Kidney epithelial cell (primary cell): ENCODE measurements around the gene TIGIT. TPM values are rescaled to one million over a fixed set of nuclear protein-coding genes. Genes with fewer than 3 reads are reported as not detected.
A peak's percentile ranks its signal among the peaks of the same experiment; 100 is the strongest.

Source experiments
- DNase-seq: peaks from one replicate; pipeline ENCODE4 v3.0.0-alpha.2; 2010; ENCODE audit warnings: low read depth
- H3K27me3 ChIP-seq: 2 replicates; pipeline ENCODE4 v1.6.0; 2011; ENCODE audit warnings: low read length; ENCODE audit not compliant: control insufficient read depth, insufficient read depth
- H3K36me3 ChIP-seq: 2 replicates; pipeline ENCODE4 v1.5.1; 2011; ENCODE audit warnings: low read length; ENCODE audit not compliant: control insufficient read depth, insufficient read depth
- H3K4me3 ChIP-seq: 2 replicates; pipeline ENCODE4 v1.5.1; 2011; ENCODE audit warnings: low read depth, mild to moderate bottlenecking, control low read depth, low read length
- CTCF ChIP-seq: IDR thresholded peaks from 2 replicates; pipeline ENCODE4 v1.5.1; 2011; ENCODE audit warnings: mild to moderate bottlenecking, moderate library complexity, low read length, control low read depth, inconsistent platforms; ENCODE audit not compliant: insufficient read depth, poor library complexity, severe bottlenecking
- total RNA-seq: library from RNA; depleted of rRNA; stranded (reverse); fragments of >200 nt; gene quantifications from 2 replicates; pipeline ENCODE4 v1.2.3, GENCODE V29; 2015

The TIGIT gene
- total RNA-seq, 1 donor from 2014 or later = not detected

GRCh38 chr3:114290911-114291901 is 2.6 kb upstream of the TIGIT start:
- no peaks in the 10 kb centered on the region for H3K27me3 ChIP-seq
- H3K36me3 ChIP-seq = no peaks in the 10 kb centered on the region
- no peak overlapping the region for H3K4me3 ChIP-seq
- TF ChIP-seq CTCF = peak; percentile 74
- no peak for DNase-seq

- TF ChIP-seq CTCF = no peak
- DNase-seq = no peak
- Histone ChIP-seq H3K27me3 (no peaks in the 10 kb centered on the region), H3K4me3 (no peak overlapping the region), H3K36me3 (no peaks in the 10 kb centered on the region)
These were observed 1.2 kb downstream of the TIGIT start for GRCh38 chr3:114294940-114295480.

GRCh38 chr3:114295946-114296345 is 2.1 kb downstream of the TIGIT start:
- DNase-seq = no peak
- H3K27me3 ChIP-seq = no peaks in the 10 kb centered on the region
- TF ChIP-seq CTCF = no peak
- H3K4me3 ChIP-seq = no peak overlapping the region
- no peaks in the 10 kb centered on the region for H3K36me3 ChIP-seq

GRCh38 chr3:114299421-114299820 is 5.6 kb downstream of the TIGIT start:
- H3K27me3 ChIP-seq = no peaks in the 10 kb centered on the region
- no peaks in the 10 kb centered on the region for H3K36me3 ChIP-seq
- no peak for DNase-seq
- H3K4me3 ChIP-seq = no peak overlapping the region
- TF ChIP-seq CTCF = peak; percentile 64

GRCh38 chr3:114299941-114300624 is 6.3 kb downstream of the TIGIT start:
- H3K27me3 ChIP-seq = no peaks in the 10 kb centered on the region
- no peaks in the 10 kb centered on the region for H3K36me3 ChIP-seq
- H3K4me3 ChIP-seq = no peak overlapping the region
- no peak for TF ChIP-seq CTCF
- DNase-seq = no peak
